Type B pancreatic cell (in vitro differentiated cells): Measurements from ENCODE around the gene EARS2. TPM values are rescaled to one million over a fixed set of nuclear protein-coding genes. Genes with fewer than 3 reads are reported as not detected.
A peak's percentile ranks its signal among the peaks of the same experiment; 100 is the strongest.

Experiments used
- DNase-seq: peaks from one replicate; pipeline ENCODE4 v3.0.0; 2021; ENCODE audit warnings: mixed read lengths; ENCODE audit not compliant: unreplicated experiment; ENCODE audit errors: extremely low spot score
- H3K27ac Mint-ChIP-seq: 2 replicates; pipeline ENCODE4 v1.8.0; 2021; ENCODE audit warnings: mild to moderate bottlenecking, mixed read lengths
- H3K27me3 Mint-ChIP-seq: 2 replicates; pipeline ENCODE4 v1.8.0; 2021; ENCODE audit warnings: mixed read lengths
- H3K36me3 Mint-ChIP-seq: 2 replicates; pipeline ENCODE4 v1.8.0; 2021; ENCODE audit warnings: mixed read lengths
- H3K4me1 Mint-ChIP-seq: one replicate; pipeline ENCODE4 v1.8.0; 2021; ENCODE audit warnings: mixed read lengths; ENCODE audit not compliant: unreplicated experiment
- H3K4me3 Mint-ChIP-seq: 2 replicates; pipeline ENCODE4 v1.8.0; 2021; ENCODE audit warnings: mild to moderate bottlenecking, mixed read lengths
- H3K9me3 Mint-ChIP-seq: 2 replicates; pipeline ENCODE4 v1.8.0; 2021; ENCODE audit warnings: mixed read lengths
- total RNA-seq: library from RNA; stranded (reverse); gene quantifications from 2 replicates; pipeline ENCODE4 v1.2.1, GENCODE V29; 2021; ENCODE audit warnings: low replicate concordance
- TF ChIP-seq, protein P1 (sequence below): fragments of 200-600 bp; sonication (generic); conservative IDR thresholded peaks from 2 replicates; pipeline ENCODE4 v1.5.0; 2021; ENCODE audit warnings: antibody characterized with exemption, mild to moderate bottlenecking

Gene EARS2
- total RNA-seq, 1 donor from 2014 or later = 25.3 TPM

GRCh38 chr16:23530062-23530461 is 27.1 kb downstream of the EARS2 start:
- H3K4me3 Mint-ChIP-seq = no peak overlapping the region
- no peak overlapping the region for H3K27ac Mint-ChIP-seq
- H3K4me1 Mint-ChIP-seq = no peaks in the 10 kb centered on the region
- H3K36me3 Mint-ChIP-seq = peaks cover 4% of the 10 kb centered on the region
- TF ChIP-seq, protein P1, sequence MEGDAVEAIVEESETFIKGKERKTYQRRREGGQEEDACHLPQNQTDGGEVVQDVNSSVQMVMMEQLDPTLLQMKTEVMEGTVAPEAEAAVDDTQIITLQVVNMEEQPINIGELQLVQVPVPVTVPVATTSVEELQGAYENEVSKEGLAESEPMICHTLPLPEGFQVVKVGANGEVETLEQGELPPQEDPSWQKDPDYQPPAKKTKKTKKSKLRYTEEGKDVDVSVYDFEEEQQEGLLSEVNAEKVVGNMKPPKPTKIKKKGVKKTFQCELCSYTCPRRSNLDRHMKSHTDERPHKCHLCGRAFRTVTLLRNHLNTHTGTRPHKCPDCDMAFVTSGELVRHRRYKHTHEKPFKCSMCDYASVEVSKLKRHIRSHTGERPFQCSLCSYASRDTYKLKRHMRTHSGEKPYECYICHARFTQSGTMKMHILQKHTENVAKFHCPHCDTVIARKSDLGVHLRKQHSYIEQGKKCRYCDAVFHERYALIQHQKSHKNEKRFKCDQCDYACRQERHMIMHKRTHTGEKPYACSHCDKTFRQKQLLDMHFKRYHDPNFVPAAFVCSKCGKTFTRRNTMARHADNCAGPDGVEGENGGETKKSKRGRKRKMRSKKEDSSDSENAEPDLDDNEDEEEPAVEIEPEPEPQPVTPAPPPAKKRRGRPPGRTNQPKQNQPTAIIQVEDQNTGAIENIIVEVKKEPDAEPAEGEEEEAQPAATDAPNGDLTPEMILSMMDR = no peak
- DNase-seq = no peak
- no peaks in the 10 kb centered on the region for H3K27me3 Mint-ChIP-seq
- no peaks in the 10 kb centered on the region for H3K9me3 Mint-ChIP-seq

DNA sequence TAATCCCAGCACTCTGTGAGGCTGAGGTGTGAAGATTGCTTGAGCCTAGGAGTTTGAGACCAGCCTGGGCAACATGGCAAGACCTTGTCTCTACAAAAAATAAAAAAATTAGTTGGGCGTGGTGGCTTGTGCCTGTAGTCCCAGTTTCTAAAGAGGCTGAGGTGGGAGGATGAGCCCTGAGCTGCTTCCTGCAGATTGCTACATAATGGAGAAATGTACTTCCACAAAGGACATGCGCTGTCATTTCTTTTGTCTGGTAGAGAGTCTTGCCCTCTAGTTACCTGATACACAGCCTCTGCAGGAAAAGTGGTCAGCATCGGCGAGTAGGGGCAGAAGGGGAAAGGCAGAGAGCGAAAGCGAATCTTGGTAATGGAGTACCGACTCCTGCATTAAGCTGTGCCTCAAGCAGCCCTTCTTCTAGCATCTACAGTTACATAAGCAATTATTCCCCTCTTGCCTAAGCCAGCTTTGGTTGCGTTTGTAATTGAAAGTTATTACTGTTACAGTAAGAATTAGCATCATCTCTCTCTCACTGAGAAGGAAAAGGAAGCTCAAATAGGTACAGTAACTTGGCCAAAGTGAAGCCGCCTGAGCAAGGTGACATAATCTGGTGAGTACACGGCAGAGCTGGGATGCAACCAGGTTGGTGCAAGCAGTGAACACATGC is 28.4 kb downstream of the EARS2 start:
- no peak overlapping the region for H3K4me3 Mint-ChIP-seq

GRCh38 chr16:23527961-23528643 is 29.0 kb downstream of the EARS2 start:
- no peak overlapping the region for H3K4me3 Mint-ChIP-seq
- no peak for DNase-seq
- TF ChIP-seq, protein P1 = no peak
- no peaks in the 10 kb centered on the region for H3K9me3 Mint-ChIP-seq
- H3K27ac Mint-ChIP-seq = peak overlapping the region; percentile 36
- H3K36me3 Mint-ChIP-seq = peaks cover 10% of the 10 kb centered on the region
- H3K27me3 Mint-ChIP-seq = no peaks in the 10 kb centered on the region
- H3K4me1 Mint-ChIP-seq = no peaks in the 10 kb centered on the region

More for the DNA sequence above, 28.4 kb downstream of the EARS2 start:
- Mint-ChIP-seq H3K36me3 (peaks cover 4% of the 10 kb centered on the region), H3K9me3 (no peaks in the 10 kb centered on the region), H3K27ac (no peak overlapping the region), H3K4me1 (no peaks in the 10 kb centered on the region), H3K27me3 (no peaks in the 10 kb centered on the region)
- TF ChIP-seq, protein P1 = no peak
- DNase-seq = no peak

DNA sequence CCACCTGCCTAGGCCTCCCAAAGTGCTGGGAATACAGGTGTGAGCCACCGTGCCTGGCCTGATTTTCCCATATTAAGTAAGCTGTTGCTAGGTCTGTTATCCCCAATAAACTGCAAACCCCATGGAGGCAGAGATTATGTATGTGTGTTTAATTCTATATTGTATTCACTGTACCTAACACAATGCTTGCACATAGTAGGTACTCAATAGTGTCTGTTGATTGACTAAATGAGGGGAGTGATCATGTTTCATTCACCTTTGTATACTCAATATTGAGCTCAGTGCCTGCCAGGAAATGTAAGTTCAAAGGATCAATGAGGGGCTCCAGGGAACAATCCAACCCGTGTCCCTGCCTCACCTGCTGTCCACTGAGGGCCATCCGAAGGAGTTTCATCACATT is 32.3 kb downstream of the EARS2 start:
- Mint-ChIP-seq H3K9me3 (no peaks in the 10 kb centered on the region), H3K27me3 (no peaks in the 10 kb centered on the region), H3K4me1 (no peaks in the 10 kb centered on the region), H3K4me3 (no peak overlapping the region), H3K36me3 (peaks cover 21% of the 10 kb centered on the region), H3K27ac (no peak overlapping the region)
- TF ChIP-seq, protein P1 = no peak
- no peak for DNase-seq

GRCh38 chr16:23523876-23524385 is 33.2 kb downstream of the EARS2 start:
- TF ChIP-seq, protein P1 = no peak
- no peak for DNase-seq
- no peaks in the 10 kb centered on the region for H3K9me3 Mint-ChIP-seq
- no peak overlapping the region for H3K27ac Mint-ChIP-seq
- H3K4me1 Mint-ChIP-seq = no peaks in the 10 kb centered on the region
- H3K36me3 Mint-ChIP-seq = peaks cover 26% of the 10 kb centered on the region
- no peak overlapping the region for H3K4me3 Mint-ChIP-seq
- H3K27me3 Mint-ChIP-seq = no peaks in the 10 kb centered on the region
